RWPE2 (cell line): ENCODE data around the gene WDR5.
A peak's percentile ranks its signal among the peaks of the same experiment; 100 is the strongest.

Experiments used
- ATAC-seq: fragments of 200-7000 bp; cut with Tn5 transposase; 3 replicates; pipeline ENCODE4 v1.9.1; 2021; ENCODE audit warnings: low read depth
- DNase-seq: peaks from one replicate; pipeline ENCODE4 v3.0.0-alpha.2; 2020; ENCODE audit warnings: low spot score
- H3K27ac ChIP-seq: fragments of 450-650 bp; 2 replicates; pipeline ENCODE4 v1.5.1; 2017; ENCODE audit warnings: mild to moderate bottlenecking; ENCODE audit not compliant: poor library complexity, severe bottlenecking
- H3K27me3 ChIP-seq: fragments of 250-450 bp; sonication (Bioruptor Pico); 2 replicates; pipeline ENCODE4 v1.5.1; 2021; ENCODE audit warnings: mild to moderate bottlenecking, moderate library complexity; ENCODE audit not compliant: insufficient read depth, poor library complexity, severe bottlenecking
- H3K36me3 ChIP-seq: fragments of 250-450 bp; sonication (Bioruptor Pico); 2 replicates; pipeline ENCODE4 v1.5.1; 2020; ENCODE audit warnings: low read depth, mild to moderate bottlenecking, moderate library complexity
- H3K4me1 ChIP-seq: fragments of 250-450 bp; sonication (Bioruptor Pico); 2 replicates; pipeline ENCODE4 v1.5.1; 2021; ENCODE audit warnings: mild to moderate bottlenecking, moderate library complexity; ENCODE audit not compliant: insufficient read depth, poor library complexity, severe bottlenecking
- H3K4me3 ChIP-seq: fragments of 250-450 bp; sonication (Bioruptor Pico); 2 replicates; pipeline ENCODE4 v1.5.1; 2021; ENCODE audit warnings: mild to moderate bottlenecking, moderate library complexity; ENCODE audit not compliant: severe bottlenecking
- H3K9me3 ChIP-seq: fragments of 250-450 bp; sonication (Bioruptor Pico); 2 replicates; pipeline ENCODE4 v1.5.1; 2021; ENCODE audit warnings: mild to moderate bottlenecking, moderate library complexity; ENCODE audit not compliant: severe bottlenecking
- CTCF ChIP-seq: fragments of 450-650 bp; IDR thresholded peaks from one replicate; pipeline ENCODE4 v1.5.1; 2017; ENCODE audit warnings: mild to moderate bottlenecking, moderate library complexity; ENCODE audit not compliant: poor library complexity, severe bottlenecking

Gene WDR5

DNA sequence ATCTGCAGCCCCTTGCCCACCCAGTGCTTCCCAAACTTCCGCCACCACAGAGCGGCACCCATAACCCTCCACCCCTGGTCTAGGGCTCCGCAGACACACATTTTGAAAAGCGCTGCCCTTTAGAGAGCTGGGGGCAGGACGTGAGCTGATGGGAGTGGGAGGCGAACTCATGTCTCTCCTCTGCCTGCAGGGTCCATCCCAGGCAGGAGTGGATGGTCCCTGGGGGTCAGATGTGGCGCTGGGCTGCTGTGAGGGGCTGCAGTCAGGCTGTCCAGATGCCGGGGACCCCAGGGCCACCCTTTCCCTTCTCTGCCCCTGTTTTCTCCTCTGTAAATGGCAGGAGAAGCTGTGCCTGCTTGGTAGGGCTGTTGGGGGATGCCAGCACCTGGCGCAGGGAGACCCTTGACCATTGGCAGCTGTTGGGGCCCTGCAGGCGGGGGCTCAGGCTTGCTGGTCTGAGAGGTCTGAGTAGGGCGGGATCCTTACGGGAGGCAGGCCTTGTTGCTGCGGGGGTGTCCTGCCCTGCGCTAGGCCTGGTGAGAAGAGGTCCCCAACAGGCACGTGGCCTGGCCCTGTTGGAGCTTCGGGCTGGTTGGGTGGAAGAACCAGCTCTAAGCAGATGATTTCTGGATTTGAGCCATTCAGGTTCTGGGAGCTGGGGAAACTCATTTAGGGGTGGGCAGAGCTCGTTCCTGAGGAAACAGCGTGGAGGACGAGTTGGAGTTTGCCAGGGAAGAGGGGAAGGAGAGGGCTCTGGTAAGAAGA lies 38.8 kb downstream of the WDR5 start:
- H3K9me3 ChIP-seq: no peaks in the 10 kb centered on the region
- H3K27me3 ChIP-seq: peaks cover 9% of the 10 kb centered on the region
- H3K36me3 ChIP-seq: no peaks in the 10 kb centered on the region
- TF ChIP-seq CTCF: no peak
- H3K4me3 ChIP-seq: no peak overlapping the region
- H3K4me1 ChIP-seq: no peaks in the 10 kb centered on the region
- ATAC-seq (no peak), DNase-seq (no peak)
- no peak overlapping the region for H3K27ac ChIP-seq

- ATAC-seq (peak; percentile 67), DNase-seq (no peak)
- H3K27ac ChIP-seq: no peak overlapping the region
- no peak overlapping the region for H3K4me3 ChIP-seq
- no peak for TF ChIP-seq CTCF
- H3K36me3 ChIP-seq: no peaks in the 10 kb centered on the region
- H3K9me3 ChIP-seq: no peaks in the 10 kb centered on the region
- no peaks in the 10 kb centered on the region for H3K4me1 ChIP-seq
- peaks cover 9% of the 10 kb centered on the region for H3K27me3 ChIP-seq
These were observed 39.5 kb downstream of the WDR5 start for GRCh38 chr9:134175291-134175807.

GRCh38 chr9:134175808-134176598 lies 40.1 kb downstream of the WDR5 start:
- peak; percentile 31 for DNase-seq
- Histone ChIP-seq H3K36me3 (no peaks in the 10 kb centered on the region), H3K27me3 (peaks cover 9% of the 10 kb centered on the region), H3K9me3 (no peaks in the 10 kb centered on the region), H3K4me3 (no peak overlapping the region), H3K4me1 (no peaks in the 10 kb centered on the region), H3K27ac (no peak overlapping the region)
- no peak for ATAC-seq
- TF ChIP-seq CTCF: peak; percentile 15

DNA sequence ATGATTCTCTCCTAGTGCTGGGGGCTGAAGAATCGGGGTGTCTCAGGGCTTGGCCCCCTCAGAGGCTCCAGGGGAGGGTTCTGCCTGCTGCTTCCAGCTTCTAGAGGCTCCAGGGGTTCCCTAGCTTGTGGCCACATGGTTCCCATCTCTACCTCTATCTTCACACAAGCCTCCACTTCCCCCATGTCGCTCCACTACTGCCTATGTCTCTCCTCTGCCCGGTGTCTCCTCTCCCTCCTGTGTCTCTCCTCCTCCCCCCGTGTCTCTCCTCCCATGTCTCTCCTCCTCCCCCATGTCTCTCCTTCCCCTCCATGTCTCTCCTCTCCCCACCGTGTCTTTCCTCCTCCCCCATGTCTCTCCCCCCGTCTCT lies 40.7 kb downstream of the WDR5 start:
- Histone ChIP-seq H3K4me1 (no peaks in the 10 kb centered on the region), H3K27ac (no peak overlapping the region)
- TF ChIP-seq CTCF: no peak

More for the DNA sequence above, 40.7 kb downstream of the WDR5 start:
- peaks cover 9% of the 10 kb centered on the region for H3K27me3 ChIP-seq
- H3K36me3 ChIP-seq: no peaks in the 10 kb centered on the region
- no peak overlapping the region for H3K4me3 ChIP-seq
- no peak for DNase-seq
- no peaks in the 10 kb centered on the region for H3K9me3 ChIP-seq
- ATAC-seq: peak; percentile 15; the same call in 1 of the 3 replicates
